WI38 (cell line): ENCODE measurements around the gene ACACA.

Source experiments
- H3K4me3 ChIP-seq: 2 replicates; pipeline ENCODE4 v1.5.1; 2011; ENCODE audit warnings: low read depth, mild to moderate bottlenecking, control low read depth, low read length
- CTCF ChIP-seq: IDR thresholded peaks from 2 replicates; pipeline ENCODE4 v1.5.1; 2012; ENCODE audit warnings: low read depth, mild to moderate bottlenecking, control low read depth, low read length

ACACA gene

GRCh38 chr17:37118366-37119137 lies 288.1 kb downstream of the ACACA start:
- TF ChIP-seq CTCF: no peak
- H3K4me3 ChIP-seq: no peak overlapping the region

GRCh38 chr17:37117373-37118142 lies 289.1 kb downstream of the ACACA start:
- no peak for TF ChIP-seq CTCF
- H3K4me3 ChIP-seq: no peak overlapping the region

- no peak for TF ChIP-seq CTCF
- H3K4me3 ChIP-seq: no peak overlapping the region
Observed at GRCh38 chr17:37116671-37117185, 289.9 kb downstream of the ACACA start.

GRCh38 chr17:37111329-37111728 lies 295.3 kb downstream of the ACACA start:
- H3K4me3 ChIP-seq: no peak overlapping the region
- no peak for TF ChIP-seq CTCF

GRCh38 chr17:37110746-37111145 lies 295.9 kb downstream of the ACACA start:
- no peak for TF ChIP-seq CTCF
- no peak overlapping the region for H3K4me3 ChIP-seq

- TF ChIP-seq CTCF: no peak
- no peak overlapping the region for H3K4me3 ChIP-seq
Observed at GRCh38 chr17:37109731-37110710, 296.6 kb downstream of the ACACA start.
